HEK293 (cell line): Measurements from ENCODE around the gene PLAGL2.

ENCODE experiments used
- HOXA7 ChIP-seq: sonication (generic); formaldehyde crosslinking; IDR thresholded peaks from 2 replicates; pipeline ENCODE4 v1.8.1; 2022; ENCODE audit warnings: missing genetic modification reagents, borderline replicate concordance
- ZNF121 ChIP-seq: fragments of 450-650 bp; formaldehyde crosslinking; IDR thresholded peaks from 2 replicates; pipeline ENCODE4 v1.5.1; 2016; ENCODE audit warnings: missing biosample characterization, missing genetic modification characterization
- ZNF202 ChIP-seq: fragments of 450-650 bp; formaldehyde crosslinking; IDR thresholded peaks from 2 replicates; pipeline ENCODE4 v1.5.1; 2016; ENCODE audit warnings: missing biosample characterization, missing genetic modification characterization, borderline replicate concordance
- ZNF423 ChIP-seq: fragments of 450-650 bp; formaldehyde crosslinking; IDR thresholded peaks from 2 replicates; pipeline ENCODE4 v1.5.1; 2016; ENCODE audit warnings: missing biosample characterization, missing genetic modification characterization
- ZNF549 ChIP-seq: fragments of 450-650 bp; IDR thresholded peaks from 2 replicates; pipeline ENCODE4 v1.5.1; 2018; ENCODE audit warnings: missing biosample characterization, missing genetic modification characterization, mild to moderate bottlenecking, inconsistent platforms, moderate library complexity
- ZSCAN30 ChIP-seq: fragments of 450-650 bp; IDR thresholded peaks from 2 replicates; pipeline ENCODE4 v1.5.1; 2018; ENCODE audit warnings: missing biosample characterization, mild to moderate bottlenecking, missing genetic modification characterization, moderate library complexity
- TF ChIP-seq, protein P1 (sequence below): fragments of 450-650 bp; formaldehyde crosslinking; IDR thresholded peaks from 2 replicates; pipeline ENCODE4 v1.5.1; 2016; ENCODE audit warnings: missing biosample characterization, missing genetic modification characterization
- TF ChIP-seq, protein P2 (sequence below): fragments of 450-650 bp; formaldehyde crosslinking; IDR thresholded peaks from 2 replicates; pipeline ENCODE4 v1.5.1; 2016; ENCODE audit warnings: missing biosample characterization, missing genetic modification characterization
- TF ChIP-seq, protein P3 (sequence below): fragments of 450-650 bp; formaldehyde crosslinking; IDR thresholded peaks from 2 replicates; pipeline ENCODE4 v1.5.1; 2016; ENCODE audit warnings: missing biosample characterization, missing genetic modification characterization

DNA sequence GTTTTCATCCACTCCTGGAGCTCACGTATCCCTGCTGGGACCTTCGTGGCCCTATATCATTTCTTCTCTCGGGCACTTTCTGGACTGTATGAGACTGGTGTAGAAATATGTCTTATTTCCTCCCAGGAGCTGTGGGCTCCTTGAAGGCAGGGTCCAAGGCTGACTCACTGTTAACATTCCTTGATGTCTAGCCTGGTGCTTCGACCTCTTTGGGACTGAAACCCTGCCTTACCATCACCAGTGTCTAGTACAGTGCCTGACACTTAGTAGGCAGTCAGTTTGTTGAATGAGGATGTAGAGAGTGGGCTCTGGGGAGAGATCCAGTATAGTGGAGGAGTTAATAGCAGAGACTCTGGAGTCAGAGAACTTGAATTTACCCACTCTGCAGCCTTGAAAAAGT is 23.7 kb upstream of the PLAGL2 start:
- TF ChIP-seq ZNF549 (tag by site-specific recombination) (no peak), HOXA7 (CRISPR knock-in tag) (no peak), ZNF423 (no peak), ZSCAN30 (tag by site-specific recombination) (no peak), ZNF121 (tag by site-specific recombination) (no peak), ZNF202 (tag by site-specific recombination) (no peak)
- TF ChIP-seq, protein P1, sequence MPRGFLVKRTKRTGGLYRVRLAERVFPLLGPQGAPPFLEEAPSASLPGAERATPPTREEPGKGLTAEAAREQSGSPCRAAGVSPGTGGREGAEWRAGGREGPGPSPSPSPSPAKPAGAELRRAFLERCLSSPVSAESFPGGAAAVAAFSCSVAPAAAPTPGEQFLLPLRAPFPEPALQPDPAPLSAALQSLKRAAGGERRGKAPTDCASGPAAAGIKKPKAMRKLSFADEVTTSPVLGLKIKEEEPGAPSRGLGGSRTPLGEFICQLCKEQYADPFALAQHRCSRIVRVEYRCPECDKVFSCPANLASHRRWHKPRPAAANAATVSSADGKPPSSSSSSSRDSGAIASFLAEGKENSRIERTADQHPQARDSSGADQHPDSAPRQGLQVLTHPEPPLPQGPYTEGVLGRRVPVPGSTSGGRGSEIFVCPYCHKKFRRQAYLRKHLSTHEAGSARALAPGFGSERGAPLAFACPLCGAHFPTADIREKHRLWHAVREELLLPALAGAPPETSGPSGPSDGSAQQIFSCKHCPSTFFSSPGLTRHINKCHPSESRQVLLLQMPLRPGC (tag by site-specific recombination) = no peak
- TF ChIP-seq, protein P2, sequence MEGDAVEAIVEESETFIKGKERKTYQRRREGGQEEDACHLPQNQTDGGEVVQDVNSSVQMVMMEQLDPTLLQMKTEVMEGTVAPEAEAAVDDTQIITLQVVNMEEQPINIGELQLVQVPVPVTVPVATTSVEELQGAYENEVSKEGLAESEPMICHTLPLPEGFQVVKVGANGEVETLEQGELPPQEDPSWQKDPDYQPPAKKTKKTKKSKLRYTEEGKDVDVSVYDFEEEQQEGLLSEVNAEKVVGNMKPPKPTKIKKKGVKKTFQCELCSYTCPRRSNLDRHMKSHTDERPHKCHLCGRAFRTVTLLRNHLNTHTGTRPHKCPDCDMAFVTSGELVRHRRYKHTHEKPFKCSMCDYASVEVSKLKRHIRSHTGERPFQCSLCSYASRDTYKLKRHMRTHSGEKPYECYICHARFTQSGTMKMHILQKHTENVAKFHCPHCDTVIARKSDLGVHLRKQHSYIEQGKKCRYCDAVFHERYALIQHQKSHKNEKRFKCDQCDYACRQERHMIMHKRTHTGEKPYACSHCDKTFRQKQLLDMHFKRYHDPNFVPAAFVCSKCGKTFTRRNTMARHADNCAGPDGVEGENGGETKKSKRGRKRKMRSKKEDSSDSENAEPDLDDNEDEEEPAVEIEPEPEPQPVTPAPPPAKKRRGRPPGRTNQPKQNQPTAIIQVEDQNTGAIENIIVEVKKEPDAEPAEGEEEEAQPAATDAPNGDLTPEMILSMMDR (tag by site-specific recombination) = no peak
- TF ChIP-seq, protein P3, sequence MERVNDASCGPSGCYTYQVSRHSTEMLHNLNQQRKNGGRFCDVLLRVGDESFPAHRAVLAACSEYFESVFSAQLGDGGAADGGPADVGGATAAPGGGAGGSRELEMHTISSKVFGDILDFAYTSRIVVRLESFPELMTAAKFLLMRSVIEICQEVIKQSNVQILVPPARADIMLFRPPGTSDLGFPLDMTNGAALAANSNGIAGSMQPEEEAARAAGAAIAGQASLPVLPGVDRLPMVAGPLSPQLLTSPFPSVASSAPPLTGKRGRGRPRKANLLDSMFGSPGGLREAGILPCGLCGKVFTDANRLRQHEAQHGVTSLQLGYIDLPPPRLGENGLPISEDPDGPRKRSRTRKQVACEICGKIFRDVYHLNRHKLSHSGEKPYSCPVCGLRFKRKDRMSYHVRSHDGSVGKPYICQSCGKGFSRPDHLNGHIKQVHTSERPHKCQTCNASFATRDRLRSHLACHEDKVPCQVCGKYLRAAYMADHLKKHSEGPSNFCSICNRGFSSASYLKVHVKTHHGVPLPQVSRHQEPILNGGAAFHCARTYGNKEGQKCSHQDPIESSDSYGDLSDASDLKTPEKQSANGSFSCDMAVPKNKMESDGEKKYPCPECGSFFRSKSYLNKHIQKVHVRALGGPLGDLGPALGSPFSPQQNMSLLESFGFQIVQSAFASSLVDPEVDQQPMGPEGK (tag by site-specific recombination) = no peak
